ENCODE measurements around the gene GOLGA6L26.
"Not testable (repeated sequence)": the region's sequence is repeated elsewhere in the genome, so short reads cannot be mapped to it uniquely, and the experiment has no call there.

DNA sequence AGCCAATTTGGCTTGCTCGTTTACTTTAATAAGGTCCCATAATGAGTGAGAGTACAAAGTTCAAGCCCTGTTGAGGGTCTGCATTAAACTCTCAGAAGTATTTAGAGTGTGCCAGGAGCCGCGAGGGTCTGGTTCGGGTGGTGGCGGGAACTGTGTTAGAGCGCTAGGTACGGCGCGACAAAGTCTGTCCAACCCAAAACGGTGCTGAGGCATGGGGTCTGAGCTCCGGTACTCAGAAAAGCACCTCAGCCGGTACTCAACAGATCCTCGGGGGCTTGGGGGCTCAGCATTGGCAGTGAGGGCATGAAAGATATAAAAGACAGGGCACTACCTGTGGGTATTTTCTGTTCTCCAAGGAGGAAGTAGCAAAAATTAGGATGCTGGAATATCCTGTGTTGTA is 45.0 kb upstream of the GOLGA6L26 start:
- TF ChIP-seq, protein P1, sequence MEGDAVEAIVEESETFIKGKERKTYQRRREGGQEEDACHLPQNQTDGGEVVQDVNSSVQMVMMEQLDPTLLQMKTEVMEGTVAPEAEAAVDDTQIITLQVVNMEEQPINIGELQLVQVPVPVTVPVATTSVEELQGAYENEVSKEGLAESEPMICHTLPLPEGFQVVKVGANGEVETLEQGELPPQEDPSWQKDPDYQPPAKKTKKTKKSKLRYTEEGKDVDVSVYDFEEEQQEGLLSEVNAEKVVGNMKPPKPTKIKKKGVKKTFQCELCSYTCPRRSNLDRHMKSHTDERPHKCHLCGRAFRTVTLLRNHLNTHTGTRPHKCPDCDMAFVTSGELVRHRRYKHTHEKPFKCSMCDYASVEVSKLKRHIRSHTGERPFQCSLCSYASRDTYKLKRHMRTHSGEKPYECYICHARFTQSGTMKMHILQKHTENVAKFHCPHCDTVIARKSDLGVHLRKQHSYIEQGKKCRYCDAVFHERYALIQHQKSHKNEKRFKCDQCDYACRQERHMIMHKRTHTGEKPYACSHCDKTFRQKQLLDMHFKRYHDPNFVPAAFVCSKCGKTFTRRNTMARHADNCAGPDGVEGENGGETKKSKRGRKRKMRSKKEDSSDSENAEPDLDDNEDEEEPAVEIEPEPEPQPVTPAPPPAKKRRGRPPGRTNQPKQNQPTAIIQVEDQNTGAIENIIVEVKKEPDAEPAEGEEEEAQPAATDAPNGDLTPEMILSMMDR (conservative IDR thresholded peaks at IDR 0.05 in 1 of 2, IDR thresholded peaks at IDR 0.05 in 1 of 2; ENCODE audit: extremely low read depth in 1 of 2, insufficient read depth in 1 of 2, low read depth in 1 of 2, low read length in 2 of 2), result not testable (repeated sequence)
- not testable (repeated sequence) for TF ChIP-seq EZH2 (IDR thresholded peaks at IDR 0.05; ENCODE audit: borderline replicate concordance, low read length)
